ENCODE data around the gene NRIP1. TPM values are rescaled to one million over a fixed set of nuclear protein-coding genes. Genes with fewer than 3 reads are reported as not detected.

NRIP1 gene
- total RNA-seq, 1 experiment from 2014 or later, result 29.6 TPM

DNA sequence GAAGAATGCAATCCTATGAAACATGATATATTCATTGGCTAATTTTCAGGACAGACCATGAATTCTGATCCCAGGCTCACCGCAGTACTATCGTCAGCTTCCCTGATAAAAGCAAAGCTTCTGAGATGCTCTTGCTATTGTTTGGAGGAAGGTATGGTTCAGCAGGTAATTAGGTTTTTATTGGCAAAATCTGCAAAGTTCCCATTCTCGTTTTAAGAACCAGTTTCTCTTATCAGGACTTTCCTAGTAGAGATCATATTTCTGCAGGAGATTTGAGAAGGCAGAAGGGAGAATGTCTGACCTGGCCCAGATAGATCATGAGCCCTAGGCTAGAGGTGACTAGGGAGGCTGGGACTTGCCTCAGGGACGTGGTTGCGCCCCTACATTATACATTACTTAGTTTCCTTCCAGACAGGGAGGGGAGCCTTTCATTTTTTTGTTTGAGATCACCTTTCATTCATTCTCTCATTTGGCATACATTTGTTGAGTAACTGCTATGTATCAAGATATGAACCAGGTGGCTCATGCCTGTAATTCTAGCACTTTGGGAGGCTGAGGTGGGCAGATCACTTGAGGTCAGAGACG, 108.8 kb downstream of the NRIP1 start:
- DNase-seq (ENCODE audit: low read depth, low spot score) (no peak), ATAC-seq (no peak)
- no peak for TF ChIP-seq ELF1 (IDR thresholded peaks at IDR 0.05; ENCODE audit: borderline replicate concordance, low read depth)
- TF ChIP-seq POLR2AphosphoS5 (IDR thresholded peaks at IDR 0.05; ENCODE audit: low read depth, low read length), result no peak
- TF ChIP-seq EZH2 (IDR thresholded peaks at IDR 0.05), result no peak
- TF ChIP-seq ZBTB33 (IDR thresholded peaks at IDR 0.05; ENCODE audit: extremely low read depth, insufficient replicate concordance, low read length), result no peak
- no peak for TF ChIP-seq REST (IDR thresholded peaks at IDR 0.05; ENCODE audit: low read depth)
- TF ChIP-seq YY1 (IDR thresholded peaks at IDR 0.05; ENCODE audit: extremely low read depth, insufficient replicate concordance, low read depth, low read length), result no peak
- TF ChIP-seq POLR2A (IDR thresholded peaks at IDR 0.05; ENCODE audit: borderline replicate concordance, extremely low read depth, insufficient read depth, insufficient read length), result no peak
- no peak for TF ChIP-seq TCF7L2 (IDR thresholded peaks at IDR 0.05; ENCODE audit: borderline replicate concordance, extremely low read depth, insufficient read depth, insufficient read length)
- TF ChIP-seq SRF (IDR thresholded peaks at IDR 0.05; ENCODE audit: low read depth), result no peak
- no peak for TF ChIP-seq FOSL1 (IDR thresholded peaks at IDR 0.05; ENCODE audit: low read depth)
- no peak for TF ChIP-seq EGR1 (IDR thresholded peaks at IDR 0.05; ENCODE audit: low read depth)
- Histone ChIP-seq H3K9me2 (ENCODE audit: insufficient read depth) (no peaks in the 10 kb centered on the region), H3K4me3 (replicated peaks in 1 of 2; ENCODE audit: low read depth in 1 of 2, low read length in 2 of 2) (no peak overlapping the region), H3K36me3 (ENCODE audit: control insufficient read depth in 1 of 2, insufficient read depth in 2 of 2, low read length in 2 of 2) (no peaks in the 10 kb centered on the region), H3K4me2 (ENCODE audit: low read length) (no peak overlapping the region), H3K27ac (ENCODE audit: low read depth, low read length) (no peak overlapping the region), H4K20me1 (ENCODE audit: insufficient read depth) (no peaks in the 10 kb centered on the region), H3K9ac (ENCODE audit: low read length) (no peak overlapping the region), H3K4me1 (ENCODE audit: control insufficient read depth in 1 of 2, insufficient read depth in 2 of 2, low read length in 2 of 2) (peaks cover 0 to 4% of the 10 kb centered on the region in 2 experiments; a peak in 1 of 4 replicates), H3K79me2 (ENCODE audit: insufficient read depth, low read length) (no peaks in the 10 kb centered on the region), H2AFZ (ENCODE audit: low read depth, low read length, poor library complexity, severe bottlenecking) (no peak overlapping the region), H3K27me3 (ENCODE audit: insufficient read depth, low read length) (no peaks in the 10 kb centered on the region), H3K9me3 (ENCODE audit: control insufficient read depth in 1 of 2, insufficient read depth in 1 of 2, low read depth in 1 of 2, low read length in 2 of 2) (no peaks in the 10 kb centered on the region)
- RAD21 ChIA-PET (ENCODE audit: low non-redundant PET in 1 of 2, low total read pairs in 2 of 2, uncharacterized antibody in 2 of 2, unreplicated experiment in 2 of 2), result no interaction called here
- intact Hi-C loops (cut with micrococcal nuclease), result no loop called here
- CTCF ChIA-PET, result no interaction called here
- POLR2A ChIA-PET, result no interaction called here
- no TSS peak for BruUV-seq (replicated peaks)

All from HCT116 (cell line).